B cell (primary cell): ENCODE results near the gene CALCOCO1. TPM values are rescaled to one million over a fixed set of nuclear protein-coding genes. Genes with fewer than 3 reads are reported as not detected.

Experiments used
- ATAC-seq: fragments of 200-7000 bp; cut with Tn5 transposase; one replicate; pipeline ENCODE4 v1.10.0; 2021; ENCODE audit warnings: low read depth, mild to moderate bottlenecking, moderate number of reproducible peaks, moderate library complexity
- CTCF ChIA-PET: fragments of 350-600 bp; sonication (Branson Sonifier 250); formaldehyde crosslinking; loops from one replicate; lab custom pipeline; 2021; ENCODE audit warnings: antibody characterized with exemption, inconsistent platforms; lab: Charles Lee
- POLR2A ChIA-PET: fragments of 350-600 bp; sonication (Branson Sonifier 250); formaldehyde crosslinking; loops from one replicate; lab custom pipeline; 2021; ENCODE audit warnings: antibody characterized with exemption; lab: Charles Lee
- DNase-seq: peaks from one replicate; pipeline ENCODE4 v3.0.0; 2013
- H2AFZ ChIP-seq: 2 replicates; pipeline ENCODE4 v1.6.1; 2012; ENCODE audit warnings: mild to moderate bottlenecking, low read depth, low read length; ENCODE audit not compliant: insufficient read depth, poor library complexity, severe bottlenecking
- H3K27ac ChIP-seq, 2 donors: 1 replicate in 1 of 2; 2 replicates in 1 of 2; pipeline ENCODE4 v1.5.1; 2012 to 2013; ENCODE audit warnings: low read length in 2 of 2, mild to moderate bottlenecking in 2 of 2, moderate library complexity in 1 of 2
- H3K27me3 ChIP-seq, 4 experiments: fragments of 200-600 bp in 1 of 4; sonication (generic) in 1 of 4; replicated peaks in 1 of 4; 1 replicate in 2 of 4; 2 replicates in 2 of 4; pipeline versions ENCODE4 v1.6.1 to v1.7.0; 2013 to 2016; ENCODE audit warnings: low read length in 3 of 4, mild to moderate bottlenecking in 2 of 4, mixed read lengths in 1 of 4, moderate library complexity in 1 of 4; ENCODE audit not compliant: insufficient read depth in 4 of 4, control insufficient read depth in 3 of 4; ENCODE audit errors: control extremely low read depth in 1 of 4
- H3K36me3 ChIP-seq, 2 experiments: replicated peaks in 1 of 2; 1 replicate in 1 of 2; 2 replicates in 1 of 2; pipeline versions ENCODE4 v1.6.1 to v1.7.1; 2013; ENCODE audit warnings: low read length in 1 of 2; ENCODE audit not compliant: insufficient read depth in 2 of 2, control insufficient read depth in 1 of 2; ENCODE audit errors: control extremely low read depth in 1 of 2, extremely low read depth in 1 of 2
- H3K4me1 ChIP-seq, 2 donors: fragments of 200-600 bp in 1 of 2; sonication (generic) in 1 of 2; 1 replicate in 1 of 2; 2 replicates in 1 of 2; pipeline versions ENCODE4 v1.5.1 to v1.6.1; 2013 to 2017; ENCODE audit warnings: low read length in 2 of 2; ENCODE audit not compliant: control insufficient read depth in 2 of 2, insufficient read depth in 2 of 2
- H3K4me2 ChIP-seq: replicated peaks from 2 replicates; pipeline ENCODE3; 2012; ENCODE audit warnings: mild to moderate bottlenecking, low read depth, low read length; ENCODE audit not compliant: poor library complexity, severe bottlenecking
- H3K4me3 ChIP-seq, 5 experiments: fragments of 200-600 bp in 1 of 5; sonication (generic) in 1 of 5; 1 replicate in 3 of 5; 2 replicates in 2 of 5; pipeline versions ENCODE4 v1.5.1 to v1.7.0; 2011 to 2016; ENCODE audit warnings: low read length in 4 of 5, mild to moderate bottlenecking in 4 of 5, low read depth in 2 of 5, control low read depth in 1 of 5, moderate library complexity in 1 of 5; ENCODE audit not compliant: insufficient read depth in 1 of 5; ENCODE audit errors: control extremely low read depth in 1 of 5, extremely low read depth in 1 of 5
- H3K79me2 ChIP-seq: fragments of 200-600 bp; sonication (generic); one replicate; pipeline ENCODE4 v1.6.0; 2016; ENCODE audit warnings: low read length; ENCODE audit not compliant: control insufficient read depth, insufficient read depth
- H3K9ac ChIP-seq: fragments of 200-600 bp; sonication (generic); 2 replicates; pipeline ENCODE4 v1.6.1; 2017; ENCODE audit warnings: mild to moderate bottlenecking, low read length, moderate library complexity
- H3K9me3 ChIP-seq, 3 donors: one replicate each; pipeline versions ENCODE4 v1.6.1 to v1.7.1; 2013; ENCODE audit warnings: low read length in 2 of 3; ENCODE audit not compliant: control insufficient read depth in 2 of 3, insufficient read depth in 1 of 3; ENCODE audit errors: control extremely low read depth in 1 of 3
- H4K20me1 ChIP-seq: 2 replicates; pipeline ENCODE4 v1.6.0; 2012; ENCODE audit warnings: mild to moderate bottlenecking, low read length; ENCODE audit not compliant: insufficient read depth, control insufficient read depth, poor library complexity, severe bottlenecking
- H3K27ac Mint-ChIP-seq: one replicate; pipeline ENCODE4 v1.8.0; 2021; ENCODE audit warnings: mixed read lengths
- H3K27me3 Mint-ChIP-seq: one replicate; pipeline ENCODE4 v1.8.0; 2021; ENCODE audit warnings: mixed read lengths
- H3K4me1 Mint-ChIP-seq: one replicate; pipeline ENCODE4 v1.8.0; 2021; ENCODE audit warnings: mixed read lengths
- H3K4me3 Mint-ChIP-seq: one replicate; pipeline ENCODE4 v1.8.0; 2021; ENCODE audit warnings: mixed read lengths
- H3K9me3 Mint-ChIP-seq: one replicate; pipeline ENCODE4 v1.8.0; 2022; ENCODE audit warnings: mixed read lengths; ENCODE audit not compliant: insufficient read depth
- CTCF ChIP-seq: fragments of 200-600 bp; IDR thresholded peaks from one replicate; pipeline ENCODE4 v1.8.0; 2022; ENCODE audit warnings: antibody characterized with exemption, mild to moderate bottlenecking
- EZH2 ChIP-seq: IDR thresholded peaks from 2 replicates; pipeline ENCODE4 v1.6.1; 2012; ENCODE audit warnings: borderline replicate concordance, low read depth, mild to moderate bottlenecking, moderate library complexity, low read length; ENCODE audit not compliant: insufficient read depth, poor library complexity, severe bottlenecking
- WGBS: methylation state at CpG from one replicate; pipeline ENCODE4 v1.1.5; 2013; ENCODE audit warnings: missing lambda C conversion rate; ENCODE audit not compliant: insufficient coverage; 5-methylcytosine and 5-hydroxymethylcytosine counted together
- intact Hi-C: fragments of 100-400 bp; cut with micrococcal nuclease; formaldehyde crosslinking; loops from one replicate; pipeline ENCODE4 v1.10.0; 2022
- polyA plus RNA-seq: library from polyadenylated mRNA; depleted of rRNA; stranded (reverse); fragments of >200 nt; gene quantifications from 2 replicates; pipeline ENCODE4 v1.2.3, GENCODE V29; 2012
- total RNA-seq, 2 donors: library from RNA; stranded (reverse); fragments of 120-200 nt in 1 of 2; gene quantifications; 1 replicate in 1 of 2; 2 replicates in 1 of 2; pipeline versions ENCODE4 v1.2.3 to v1.2.4, GENCODE V29; 2013 to 2022

The CALCOCO1 gene
- total and polyA plus RNA-seq, 2 donors (not counting 1 experiment from before 2014, with no cell fraction given), result 169 to 179 TPM

- H3K9me3 ChIP-seq, result no peaks in the 10 kb centered on the region
- ChIA-PET CTCF (interaction anchor here (0.6 kb wide), 1 partner anchor 702 kb away, joined by 3 read pairs; no protein-coding TSS in a partner anchor), POLR2A (interaction anchor here (0.6 kb wide), 1 partner anchor 470 kb away, joined by 6 read pairs; the partner anchor contains the start of gene MYG1)
- H3K4me1 Mint-ChIP-seq, result no peaks in the 10 kb centered on the region
- no peak for ATAC-seq
- no peaks in the 10 kb centered on the region for H3K4me1 ChIP-seq
- H3K4me3 ChIP-seq, result no peak overlapping the region
- no peak overlapping the region for H2AFZ ChIP-seq
- intact Hi-C loops, result no loop called here
- H3K27me3 Mint-ChIP-seq, result peaks cover 38% of the 10 kb centered on the region
- no CpG with 5 or more reads among the region's 5 CpGs for WGBS
- no peaks in the 10 kb centered on the region for H3K9me3 Mint-ChIP-seq
- H3K9ac ChIP-seq, result no peak overlapping the region
- TF ChIP-seq EZH2 (no peak), CTCF (no peak)
- H3K79me2 ChIP-seq, result no peaks in the 10 kb centered on the region
- no peaks in the 10 kb centered on the region for H4K20me1 ChIP-seq
- no peak overlapping the region for H3K4me3 Mint-ChIP-seq
- DNase-seq, result no peak
- no peak overlapping the region for H3K4me2 ChIP-seq
- no peak overlapping the region for H3K27ac Mint-ChIP-seq
- H3K27ac ChIP-seq, result no peak overlapping the region
- no peaks in the 10 kb centered on the region for H3K36me3 ChIP-seq
- peaks cover 0 to 23% (median 19%) of the 10 kb centered on the region in 4 experiments for H3K27me3 ChIP-seq
Measured at GRCh38 chr12:53768976-53769375, 41.7 kb upstream of the CALCOCO1 start.

- WGBS, result 69% methylated on average over 3 of the region's 3 CpGs
- H3K27ac Mint-ChIP-seq, result no peak overlapping the region
- no peak overlapping the region for H3K27ac ChIP-seq
- no peak overlapping the region for H2AFZ ChIP-seq
- H3K4me1 Mint-ChIP-seq, result no peaks in the 10 kb centered on the region
- no peaks in the 10 kb centered on the region for H3K79me2 ChIP-seq
- H3K9ac ChIP-seq, result no peak overlapping the region
- no peaks in the 10 kb centered on the region for H3K9me3 ChIP-seq
- H4K20me1 ChIP-seq, result no peaks in the 10 kb centered on the region
- no peaks in the 10 kb centered on the region for H3K36me3 ChIP-seq
- H3K9me3 Mint-ChIP-seq, result no peaks in the 10 kb centered on the region
- intact Hi-C loops, result no loop called here
- no peak for ATAC-seq
- peaks cover 46% of the 10 kb centered on the region for H3K27me3 Mint-ChIP-seq
- H3K4me2 ChIP-seq, result no peak overlapping the region
- no peak for DNase-seq
- no peak overlapping the region for H3K4me3 ChIP-seq
- H3K4me3 Mint-ChIP-seq, result no peak overlapping the region
- H3K4me1 ChIP-seq, result no peaks in the 10 kb centered on the region
- ChIA-PET CTCF (no interaction called here), POLR2A (no interaction called here)
- peaks cover 0 to 29% (median 24%) of the 10 kb centered on the region in 4 experiments for H3K27me3 ChIP-seq
- TF ChIP-seq EZH2 (no peak), CTCF (no peak)
Measured at GRCh38 chr12:53766881-53767280, 39.6 kb upstream of the CALCOCO1 start.
